ENCODE measurements around the gene BBS2. TPM values are rescaled to one million over a fixed set of nuclear protein-coding genes. Genes with fewer than 3 reads are reported as not detected.

The BBS2 gene
- total and polyA plus RNA-seq, 12 donors, result 115 to 357 (median 174) TPM

- intact Hi-C loops (cut with DNase I), result loop anchor here in 1 of 2 donors (5.0 kb wide), 1 partner anchor 87 kb away; no protein-coding TSS in a partner anchor
- peak overlapping the region in 3 of 5 donors; percentile 3 to 97 (median 49) for H3K27ac ChIP-seq
- WGBS, 4 donors, result 50 to 58% (median 53%) methylated on average over 3 of the region's 3 CpGs
- TF ChIP-seq CTCF (IDR thresholded peaks at IDR 0.05), result no peak
- TF ChIP-seq POLR2A (IDR thresholded peaks at IDR 0.05), result no peak
- DNase-seq, result no peak
- H3K36me3 ChIP-seq (replicated peaks in 1 of 2), result peaks cover 0 to 4% of the 10 kb centered on the region in 2 donors
- peaks cover 13 to 66% of the 10 kb centered on the region in 2 donors for H3K4me1 ChIP-seq (replicated peaks in 1 of 2)
- H3K9me3 ChIP-seq (replicated peaks in 1 of 3), result no peaks in the 10 kb centered on the region
- no peak overlapping the region for H3K4me3 ChIP-seq
- no peaks in the 10 kb centered on the region for H3K27me3 ChIP-seq
Measured at GRCh38 chr16:56514845-56515244, 5.0 kb downstream of the BBS2 start.

- H3K4me3 ChIP-seq, result no peak overlapping the region
- peaks cover 0 to 13% of the 10 kb centered on the region in 2 donors for H3K36me3 ChIP-seq (replicated peaks in 1 of 2)
- 44 to 60% (median 49%) methylated on average over 3 of the region's 3 CpGs for WGBS, 4 donors
- peak; percentile 48 to 83 (median 56) for DNase-seq
- H3K9me3 ChIP-seq (replicated peaks in 1 of 3), result no peaks in the 10 kb centered on the region
- H3K27me3 ChIP-seq, result no peaks in the 10 kb centered on the region
- peak overlapping the region in 3 of 5 donors; percentile 12 to 97 (median 32) for H3K27ac ChIP-seq
- H3K4me1 ChIP-seq (replicated peaks in 1 of 2), result peaks cover 9 to 62% of the 10 kb centered on the region in 2 donors
- TF ChIP-seq CTCF (IDR thresholded peaks at IDR 0.05) (peak; percentile 41 to 75 (median 69)), POLR2A (IDR thresholded peaks at IDR 0.05) (no peak)
- intact Hi-C loops (cut with DNase I), result no loop called here
Measured at GRCh38 chr16:56513972-56514371, 5.9 kb downstream of the BBS2 start.

GRCh38 chr16:56513091-56513490 is 6.7 kb downstream of the BBS2 start:
- Histone ChIP-seq H3K27ac (no peak overlapping the region), H3K27me3 (no peaks in the 10 kb centered on the region), H3K4me1 (replicated peaks in 1 of 2) (peaks cover 5 to 56% of the 10 kb centered on the region in 2 donors), H3K9me3 (replicated peaks in 1 of 3) (no peaks in the 10 kb centered on the region), H3K36me3 (replicated peaks in 1 of 2) (peaks cover 0 to 18% of the 10 kb centered on the region in 2 donors), H3K4me3 (no peak overlapping the region)
- WGBS, 4 donors, result 80 to 89% (median 87%) methylated on average over 2 of the region's 2 CpGs
- no peak for TF ChIP-seq POLR2A (IDR thresholded peaks at IDR 0.05)
- no peak for TF ChIP-seq CTCF (IDR thresholded peaks at IDR 0.05)
- intact Hi-C loops (cut with DNase I), result no loop called here
- no peak for DNase-seq

- Histone ChIP-seq H3K27me3 (no peaks in the 10 kb centered on the region), H3K36me3 (replicated peaks in 1 of 2) (peaks cover 0 to 27% of the 10 kb centered on the region in 2 donors), H3K9me3 (replicated peaks in 1 of 3) (no peaks in the 10 kb centered on the region), H3K4me3 (no peak overlapping the region), H3K27ac (no peak overlapping the region), H3K4me1 (replicated peaks in 1 of 2) (peaks cover 7 to 52% of the 10 kb centered on the region in 2 donors)
- no peak for DNase-seq
- intact Hi-C loops (cut with DNase I), result no loop called here
- TF ChIP-seq POLR2A (IDR thresholded peaks at IDR 0.05) (no peak), CTCF (IDR thresholded peaks at IDR 0.05) (no peak)
- 95 to 100% (median 98%) methylated on average over 1 of the region's 1 CpG for WGBS, 4 donors
Measured at GRCh38 chr16:56512025-56512424, 7.8 kb downstream of the BBS2 start.
